HG03139 (cell line): Measurements from ENCODE around the gene TAGLN.
"Not testable (repeated sequence)": the region's sequence is repeated elsewhere in the genome, so short reads cannot be mapped to it uniquely, and the experiment has no call there.

Experiments used
- ATAC-seq: cut with Tn5 transposase; IDR thresholded peaks from one replicate; pipeline ENCODE4 v1.9.1; 2021; ENCODE audit not compliant: unreplicated experiment

TAGLN gene

GRCh38 chr11:117180661-117181585 lies 18.2 kb upstream of the TAGLN start:
- ATAC-seq = no peak

GRCh38 chr11:117181586-117182550 lies 17.3 kb upstream of the TAGLN start:
- ATAC-seq = no peak

GRCh38 chr11:117182551-117182935 lies 16.6 kb upstream of the TAGLN start:
- ATAC-seq = no peak

- not testable (repeated sequence) for ATAC-seq
Observed at GRCh38 chr11:117183178-117183577, 16.0 kb upstream of the TAGLN start.

- ATAC-seq = no peak
Observed at GRCh38 chr11:117183724-117184349, 15.3 kb upstream of the TAGLN start.

- no peak for ATAC-seq
Observed at GRCh38 chr11:117185736-117186430, 13.3 kb upstream of the TAGLN start.

GRCh38 chr11:117186431-117186761 lies 12.8 kb upstream of the TAGLN start:
- ATAC-seq = no peak

GRCh38 chr11:117187007-117187406 lies 12.2 kb upstream of the TAGLN start:
- no peak for ATAC-seq

GRCh38 chr11:117187428-117187798 lies 11.8 kb upstream of the TAGLN start:
- no peak for ATAC-seq

GRCh38 chr11:117187799-117188481 lies 11.2 kb upstream of the TAGLN start:
- no peak for ATAC-seq

GRCh38 chr11:117188620-117189081 lies 10.5 kb upstream of the TAGLN start:
- ATAC-seq = no peak

- no peak for ATAC-seq
Observed at GRCh38 chr11:117189191-117189940, 9.8 kb upstream of the TAGLN start.

- ATAC-seq = no peak
Observed at GRCh38 chr11:117189941-117190544, 9.1 kb upstream of the TAGLN start.

- no peak for ATAC-seq
Observed at GRCh38 chr11:117191680-117192400, 7.3 kb upstream of the TAGLN start.

- no peak for ATAC-seq
Observed at GRCh38 chr11:117192401-117192875, 6.7 kb upstream of the TAGLN start.

- no peak for ATAC-seq
Observed at GRCh38 chr11:117193130-117194020, 5.8 kb upstream of the TAGLN start.

- no peak for ATAC-seq
Observed at GRCh38 chr11:117194267-117194666, 4.9 kb upstream of the TAGLN start.
